22Rv1 (cell line): Measurements from ENCODE around the gene TMEM182.

Experiments
- CTCF ChIP-seq: fragments of 450-650 bp; IDR thresholded peaks from 2 replicates; pipeline ENCODE4 v1.5.1; 2017; ENCODE audit warnings: mild to moderate bottlenecking
- ZFX ChIP-seq: fragments of 450-650 bp; IDR thresholded peaks from 2 replicates; pipeline ENCODE4 v1.6.1; 2017; ENCODE audit warnings: antibody characterized with exemption, borderline replicate concordance

GRCh38 chr2:102724553-102724952 is 37.3 kb upstream of the TMEM182 start:
- TF ChIP-seq CTCF (no peak), ZFX (no peak)
